Effector CD8-positive, alpha-beta T cell (primary cell): ENCODE data around the gene GABRB1.

ENCODE experiments used
- DNase-seq: peaks from one replicate; lab custom pipeline; 2025; lab: John Stamatoyannopoulos, UW

Gene GABRB1

GRCh38 chr4:47386561-47387235 lies 355.3 kb downstream of the GABRB1 start:
- no peak for DNase-seq

- DNase-seq: no peak
Measured at GRCh38 chr4:47390428-47391125, 359.2 kb downstream of the GABRB1 start.

- no peak for DNase-seq
Measured at GRCh38 chr4:47391256-47391655, 359.9 kb downstream of the GABRB1 start.

GRCh38 chr4:47406408-47406807 lies 375.0 kb downstream of the GABRB1 start:
- no peak for DNase-seq

GRCh38 chr4:47410271-47410670 lies 378.9 kb downstream of the GABRB1 start:
- DNase-seq: no peak

GRCh38 chr4:47413521-47413920 lies 382.2 kb downstream of the GABRB1 start:
- no peak for DNase-seq

GRCh38 chr4:47415719-47416118 lies 384.4 kb downstream of the GABRB1 start:
- no peak for DNase-seq

- no peak for DNase-seq
Measured at GRCh38 chr4:47418147-47418546, 386.8 kb downstream of the GABRB1 start.

- no peak for DNase-seq
Measured at GRCh38 chr4:47419296-47419695, 387.9 kb downstream of the GABRB1 start.

GRCh38 chr4:47425628-47426027 lies 394.3 kb downstream of the GABRB1 start:
- DNase-seq: no peak

- no peak for DNase-seq
Measured at GRCh38 chr4:47427935-47428334, 396.6 kb downstream of the GABRB1 start.

GRCh38 chr4:47432749-47433148 lies 401.4 kb downstream of the GABRB1 start:
- no peak for DNase-seq

- no peak for DNase-seq
Measured at GRCh38 chr4:47434931-47435330, 403.6 kb downstream of the GABRB1 start.

GRCh38 chr4:47442980-47443379 lies 411.6 kb downstream of the GABRB1 start:
- no peak for DNase-seq

GRCh38 chr4:47444031-47444430 lies 412.7 kb downstream of the GABRB1 start:
- no peak for DNase-seq

- no peak for DNase-seq
Measured at GRCh38 chr4:47451657-47452056, 420.3 kb downstream of the GABRB1 start.

GRCh38 chr4:47462799-47463234 lies 431.4 kb downstream of the GABRB1 start:
- DNase-seq: no peak

- peak; percentile 98 for DNase-seq
Measured at GRCh38 chr4:47463235-47463956, 432.0 kb downstream of the GABRB1 start, which contains the start of gene COMMD8. Gene COMMD8, minus strand, starts transcription at chr4:47463702. Its CDS starts 51 bp downstream, at chr4:47463651.

GRCh38 chr4:47465004-47465403 lies 433.6 kb downstream of the GABRB1 start:
- no peak for DNase-seq

GRCh38 chr4:47466056-47466785 lies 434.9 kb downstream of the GABRB1 start:
- no peak for DNase-seq

- DNase-seq: no peak
Measured at GRCh38 chr4:47468706-47469365, 437.5 kb downstream of the GABRB1 start.

- DNase-seq: no peak
Measured at GRCh38 chr4:47469951-47470350, 438.6 kb downstream of the GABRB1 start.
